ENCODE data around the gene ANKH.

DNA sequence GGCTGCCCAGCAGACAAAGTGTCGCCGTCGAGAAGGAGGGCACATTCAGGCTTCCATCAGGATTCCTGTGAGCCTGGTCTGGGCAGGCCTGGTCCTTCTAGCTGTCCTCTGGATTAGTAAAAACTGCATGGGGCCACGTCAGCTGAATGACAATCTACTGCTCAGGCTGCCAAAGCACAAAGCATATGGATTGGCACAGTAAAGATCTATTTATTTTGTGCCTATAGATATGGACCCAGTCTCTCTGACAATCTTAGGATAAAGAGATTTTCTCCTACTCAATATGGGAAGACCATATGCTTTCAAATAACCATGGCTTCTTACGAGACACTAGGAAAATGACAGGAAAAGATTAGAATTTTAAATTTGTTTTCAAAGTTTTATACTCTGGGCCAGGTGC, 24.1 kb downstream of the ANKH start:
- TF ChIP-seq EZH2 (IDR thresholded peaks at IDR 0.05; ENCODE audit: borderline replicate concordance, insufficient read depth, low read depth, low read length, poor library complexity, severe bottlenecking): no peak
- TF ChIP-seq, protein P1, sequence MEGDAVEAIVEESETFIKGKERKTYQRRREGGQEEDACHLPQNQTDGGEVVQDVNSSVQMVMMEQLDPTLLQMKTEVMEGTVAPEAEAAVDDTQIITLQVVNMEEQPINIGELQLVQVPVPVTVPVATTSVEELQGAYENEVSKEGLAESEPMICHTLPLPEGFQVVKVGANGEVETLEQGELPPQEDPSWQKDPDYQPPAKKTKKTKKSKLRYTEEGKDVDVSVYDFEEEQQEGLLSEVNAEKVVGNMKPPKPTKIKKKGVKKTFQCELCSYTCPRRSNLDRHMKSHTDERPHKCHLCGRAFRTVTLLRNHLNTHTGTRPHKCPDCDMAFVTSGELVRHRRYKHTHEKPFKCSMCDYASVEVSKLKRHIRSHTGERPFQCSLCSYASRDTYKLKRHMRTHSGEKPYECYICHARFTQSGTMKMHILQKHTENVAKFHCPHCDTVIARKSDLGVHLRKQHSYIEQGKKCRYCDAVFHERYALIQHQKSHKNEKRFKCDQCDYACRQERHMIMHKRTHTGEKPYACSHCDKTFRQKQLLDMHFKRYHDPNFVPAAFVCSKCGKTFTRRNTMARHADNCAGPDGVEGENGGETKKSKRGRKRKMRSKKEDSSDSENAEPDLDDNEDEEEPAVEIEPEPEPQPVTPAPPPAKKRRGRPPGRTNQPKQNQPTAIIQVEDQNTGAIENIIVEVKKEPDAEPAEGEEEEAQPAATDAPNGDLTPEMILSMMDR (IDR thresholded peaks at IDR 0.05): no peak
